Bronchial smooth muscle cell (primary cell): ENCODE data around the gene CLIP3. TPM values are rescaled to one million over a fixed set of nuclear protein-coding genes. Genes with fewer than 3 reads are reported as not detected.

ENCODE experiments used
- total RNA-seq: library from RNA; depleted of rRNA; stranded (reverse); fragments of >200 nt; gene quantifications from 2 replicates; pipeline ENCODE4 v1.2.1, GENCODE V29; 2014

The CLIP3 gene, protein sequence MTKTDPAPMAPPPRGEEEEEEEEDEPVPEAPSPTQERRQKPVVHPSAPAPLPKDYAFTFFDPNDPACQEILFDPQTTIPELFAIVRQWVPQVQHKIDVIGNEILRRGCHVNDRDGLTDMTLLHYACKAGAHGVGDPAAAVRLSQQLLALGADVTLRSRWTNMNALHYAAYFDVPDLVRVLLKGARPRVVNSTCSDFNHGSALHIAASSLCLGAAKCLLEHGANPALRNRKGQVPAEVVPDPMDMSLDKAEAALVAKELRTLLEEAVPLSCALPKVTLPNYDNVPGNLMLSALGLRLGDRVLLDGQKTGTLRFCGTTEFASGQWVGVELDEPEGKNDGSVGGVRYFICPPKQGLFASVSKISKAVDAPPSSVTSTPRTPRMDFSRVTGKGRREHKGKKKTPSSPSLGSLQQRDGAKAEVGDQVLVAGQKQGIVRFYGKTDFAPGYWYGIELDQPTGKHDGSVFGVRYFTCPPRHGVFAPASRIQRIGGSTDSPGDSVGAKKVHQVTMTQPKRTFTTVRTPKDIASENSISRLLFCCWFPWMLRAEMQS
- 13.6 and 25.6 TPM in 2 replicates for total RNA-seq

DNA sequence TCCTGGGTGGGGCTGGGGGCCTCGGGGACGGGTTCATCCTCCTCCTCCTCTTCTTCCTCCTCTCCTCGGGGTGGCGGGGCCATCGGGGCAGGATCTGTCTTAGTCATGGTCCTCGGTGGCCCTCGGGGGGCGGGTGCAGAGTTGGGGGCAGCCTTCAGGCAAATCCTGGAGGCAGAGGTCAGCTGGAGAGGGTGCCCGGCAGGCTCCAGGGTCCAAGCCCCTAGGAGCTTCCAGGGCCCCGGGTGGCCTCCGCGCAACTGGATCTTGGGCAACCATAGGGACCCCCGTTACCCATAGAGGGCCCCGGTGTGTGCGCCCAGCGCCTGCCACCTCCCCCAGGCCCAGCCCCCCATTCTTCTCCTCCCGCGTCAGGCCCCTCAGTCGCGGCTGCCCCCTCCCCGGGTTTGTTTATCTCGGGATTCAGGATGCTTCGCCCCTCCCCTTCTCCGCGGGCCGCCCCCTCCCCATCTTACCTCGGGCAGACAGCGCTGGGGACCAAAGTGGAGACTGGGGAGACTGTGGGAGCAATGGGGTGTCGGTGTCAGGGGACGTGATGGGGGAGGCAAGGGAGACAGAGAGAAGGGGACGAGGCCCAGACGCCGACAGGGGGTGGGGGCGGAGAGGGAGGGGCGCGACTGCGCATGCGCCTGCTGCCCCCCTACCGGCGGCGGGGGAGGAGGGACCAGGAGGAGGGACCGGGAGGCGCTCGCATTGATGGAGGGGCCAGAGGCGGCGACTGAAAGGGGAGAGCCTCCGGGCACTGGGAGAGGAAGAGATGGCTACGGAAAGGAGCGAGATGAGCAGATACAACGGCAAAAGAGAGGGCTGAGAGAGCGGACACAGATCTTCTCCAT, at the start of gene CLIP3:
Gene CLIP3 (minus strand): TSS at position 623 of the 854 bp plus-strand sequence. CDS start 516 bp downstream, at position 107.

GRCh38 chr19:36054733-36055686, 22.3 kb upstream of the CLIP3 start, which contains the start of gene WDR62:
WDR62 (plus strand) TSS chr19:36054897; CDS start chr19:36054972, 75 bp downstream.

DNA sequence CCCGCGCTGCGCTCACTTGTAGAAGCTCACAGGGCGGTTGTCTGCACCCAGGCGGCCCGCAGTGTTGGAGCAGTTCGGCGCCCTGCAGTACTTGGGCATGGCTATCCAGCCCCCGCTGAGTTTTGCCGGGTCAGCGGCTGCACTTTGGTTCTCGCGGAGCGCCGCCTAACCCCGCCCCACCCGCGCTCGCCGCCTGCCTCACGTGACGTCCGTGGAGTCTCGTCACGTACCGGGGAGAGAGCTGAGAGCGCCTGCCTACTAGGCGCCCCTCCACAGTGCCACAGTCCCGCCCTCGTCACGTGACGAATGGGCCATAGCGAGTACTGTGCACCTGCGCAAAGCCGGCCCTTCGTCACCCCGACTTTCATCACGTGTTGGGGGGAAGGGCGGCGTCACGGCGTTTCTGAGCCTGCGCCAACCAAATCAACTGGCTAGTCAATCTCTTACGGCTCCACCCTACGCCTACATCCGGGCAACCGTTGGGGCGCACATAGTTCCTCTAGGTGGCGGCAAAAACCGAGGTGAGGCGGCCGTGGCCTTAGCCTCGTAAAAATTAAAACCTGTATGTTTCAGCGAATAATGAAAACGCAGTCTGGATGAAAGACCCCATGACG, 21.6 kb upstream of the CLIP3 start, which contains the start of gene THAP8:
Gene THAP8 (minus strand): TSS at position 167 of the 614 bp plus-strand sequence. CDS start 68 bp downstream, at position 99.

DNA sequence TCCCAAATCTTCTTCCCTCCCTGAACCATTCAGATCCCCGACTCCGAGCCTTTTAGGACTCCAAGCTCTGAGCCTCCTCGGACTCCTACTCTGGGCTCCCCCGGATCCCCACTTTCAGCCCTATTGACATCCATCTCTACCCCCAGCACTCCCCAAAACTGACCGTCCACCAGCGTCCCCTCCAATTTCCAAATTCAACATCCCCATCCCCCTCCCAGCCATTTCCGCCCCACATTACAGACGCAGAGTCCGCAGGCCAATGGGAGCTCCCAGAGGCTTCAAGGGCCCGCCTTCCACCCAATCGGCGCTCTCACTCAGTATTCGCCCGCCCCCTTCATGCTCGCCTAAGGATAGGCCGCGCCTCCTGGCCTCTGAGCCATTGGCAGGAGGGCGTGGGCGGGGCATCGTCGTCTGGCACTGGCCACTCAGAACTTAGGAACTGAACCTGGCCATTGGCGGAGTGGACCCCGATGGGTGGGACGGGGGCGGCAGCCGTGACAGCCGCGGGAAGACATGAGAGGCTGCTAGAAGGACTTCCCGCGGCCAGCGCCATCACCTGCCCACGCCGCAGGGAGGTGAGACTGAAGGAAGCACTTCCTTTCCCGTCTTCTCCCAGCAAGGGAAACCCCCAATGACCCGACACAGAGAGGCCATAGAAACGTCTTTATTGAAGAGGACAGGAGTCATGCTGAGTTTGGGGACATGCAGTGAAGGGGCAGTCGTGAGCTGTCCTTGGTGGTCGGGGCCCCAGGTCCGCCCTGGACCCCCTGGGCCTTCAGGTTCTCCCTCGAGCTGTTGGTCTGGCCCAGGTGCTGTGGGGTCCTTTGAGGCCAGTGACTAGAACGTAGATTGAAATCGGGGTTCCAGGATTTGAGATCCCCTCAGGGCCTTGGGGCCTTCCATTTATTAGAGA, 18.4 kb downstream of the CLIP3 start, which contains the start of gene ALKBH6:
Gene ALKBH6 (minus strand): TSS at position 202 of the 913 bp plus-strand sequence. CDS start 816 bp downstream, outside the sequence.

DNA sequence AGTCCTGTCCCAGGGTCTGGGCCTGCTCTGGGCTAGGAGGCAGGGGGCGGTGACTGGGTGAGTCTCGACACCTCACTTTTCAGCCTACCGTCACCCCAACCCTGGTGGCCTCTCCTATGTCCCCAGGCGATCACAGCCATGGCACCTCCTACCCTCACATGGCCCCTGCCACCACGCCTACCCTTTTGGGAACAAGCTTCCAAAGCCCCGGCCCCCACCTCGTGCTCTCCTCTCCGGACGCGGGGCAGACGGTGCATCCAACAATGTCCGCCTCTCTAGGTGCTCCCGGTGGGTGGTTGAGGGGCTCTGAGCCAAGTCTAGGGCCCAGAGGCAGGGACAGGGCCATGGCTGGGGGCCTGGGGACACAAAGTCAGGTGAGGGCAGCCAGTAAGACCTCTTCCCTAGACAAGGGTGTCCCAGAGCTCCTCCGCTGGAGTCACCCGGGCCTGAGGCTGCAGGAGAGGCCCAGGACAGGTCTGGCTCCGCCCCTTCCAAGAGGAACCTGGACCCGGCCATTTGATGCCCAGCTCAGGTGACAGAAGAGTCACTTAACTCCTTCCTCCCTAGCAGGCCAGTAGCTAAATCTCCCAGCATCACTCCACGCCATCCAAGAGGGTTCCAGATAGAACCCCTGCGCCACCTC, 24.2 kb downstream of the CLIP3 start, which contains the start of gene SYNE4:
Gene SYNE4 (minus strand): TSS at position 478 of the 643 bp plus-strand sequence. CDS start 132 bp downstream, at position 346.

DNA sequence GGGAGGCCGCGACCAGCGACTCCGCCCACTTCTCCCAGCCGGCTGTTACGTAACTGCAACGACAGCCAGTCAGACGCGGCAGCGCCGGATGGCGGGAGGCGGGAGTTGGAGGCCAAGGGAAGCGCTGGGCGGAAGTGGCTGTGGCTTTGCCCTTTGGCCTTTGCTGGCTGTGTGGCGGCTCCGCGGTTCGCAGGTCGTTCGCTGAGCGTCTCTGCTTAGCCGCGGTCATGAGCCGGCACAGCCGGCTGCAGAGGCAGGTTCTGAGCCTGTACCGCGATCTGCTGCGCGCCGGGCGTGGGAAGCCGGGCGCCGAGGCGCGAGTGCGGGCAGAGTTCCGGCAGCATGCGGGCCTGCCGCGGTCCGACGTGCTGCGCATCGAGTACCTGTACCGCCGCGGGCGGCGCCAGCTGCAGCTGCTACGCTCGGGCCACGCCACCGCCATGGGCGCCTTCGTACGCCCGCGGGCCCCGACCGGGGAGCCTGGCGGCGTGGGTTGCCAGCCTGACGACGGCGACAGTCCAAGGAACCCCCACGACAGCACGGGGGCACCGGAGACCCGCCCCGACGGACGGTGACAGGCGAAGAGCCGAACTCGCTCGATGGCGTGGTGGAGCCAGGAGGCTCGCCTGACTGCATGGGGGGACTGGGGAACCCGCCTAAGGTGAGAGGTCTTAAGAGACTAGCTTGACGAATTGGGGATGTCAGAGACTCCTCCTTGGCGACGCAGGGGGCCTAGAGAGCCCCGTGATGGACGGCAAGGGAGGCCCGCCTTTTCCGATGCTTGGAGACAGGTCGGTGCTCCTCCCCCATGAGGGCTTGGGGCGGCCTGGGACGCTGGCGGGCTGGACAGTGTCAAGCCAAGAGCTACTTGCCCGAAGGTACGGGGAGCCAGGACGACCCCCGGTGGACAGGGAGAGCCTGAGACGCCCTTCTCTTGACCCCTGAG, 37.4 kb downstream of the CLIP3 start, which contains the start of gene SDHAF1:
Gene SDHAF1 (plus strand): TSS at position 141 of the 946 bp plus-strand sequence. CDS start 87 bp downstream, at position 228.

Other genes starting within 250 kb of the CLIP3 start
- not detected in 2 replicates for gene PRODH2, start 220.0 kb downstream of the CLIP3 start, total RNA-seq
- gene NPHS1, start 180.4 kb downstream of the CLIP3 start, total RNA-seq, result 0.16 TPM in 1 of 2 replicates, not detected in the other
- 0.09 TPM in 1 of 2 replicates, not detected in the other for gene KIRREL2, start 176.0 kb downstream of the CLIP3 start, total RNA-seq
- gene APLP1, start 164.3 kb downstream of the CLIP3 start, total RNA-seq, result 6.0 and 11.0 TPM in 2 replicates
- 2.2 and 4.9 TPM in 2 replicates for gene NFKBID, start 132.3 kb downstream of the CLIP3 start, total RNA-seq
- 2.5 and 3.2 TPM in 2 replicates for gene HCST, start 130.3 kb downstream of the CLIP3 start, total RNA-seq
- gene TYROBP, start 124.6 kb downstream of the CLIP3 start, total RNA-seq, result not detected in 2 replicates
- gene LRFN3, start 96.5 kb downstream of the CLIP3 start, total RNA-seq, result 1.4 and 1.6 TPM in 2 replicates
- gene SDHAF1, start 37.7 kb downstream of the CLIP3 start, total RNA-seq, result 10.5 and 11.5 TPM in 2 replicates
- 0.16 TPM in 1 of 2 replicates, not detected in the other for gene SYNE4, start 24.1 kb downstream of the CLIP3 start, total RNA-seq
- 9.3 and 13.6 TPM in 2 replicates for gene ALKBH6, start 18.7 kb downstream of the CLIP3 start, total RNA-seq
- gene THAP8, start 21.4 kb upstream of the CLIP3 start, total RNA-seq, result 0.94 and 1.7 TPM in 2 replicates
- 0.52 and 1.3 TPM in 2 replicates for gene WDR62, start 22.0 kb upstream of the CLIP3 start, total RNA-seq
- gene OVOL3, start 78.3 kb upstream of the CLIP3 start, total RNA-seq, result not detected in 2 replicates
- gene POLR2I, start 82.0 kb upstream of the CLIP3 start, total RNA-seq, result 98.5 and 125 TPM in 2 replicates
- gene TBCB, start 82.6 kb upstream of the CLIP3 start, total RNA-seq, result 267 and 275 TPM in 2 replicates
- gene CAPNS1, start 107.2 kb upstream of the CLIP3 start, total RNA-seq, result 499 and 549 TPM in 2 replicates
- 31.8 and 36.7 TPM in 2 replicates for gene COX7A1, start 119.6 kb upstream of the CLIP3 start, total RNA-seq
- gene ZNF565, start 181.8 kb upstream of the CLIP3 start, total RNA-seq, result 5.4 and 8.6 TPM in 2 replicates
- 68.6 and 80.4 TPM in 2 replicates for gene ZNF146, start 182.2 kb upstream of the CLIP3 start, total RNA-seq